Activated CD4-positive, alpha-beta memory T cell treated with anti-CD3 and anti-CD28 coated beads, Interleukin-2, amount 10 ng/mL, durations not matched to agents 7 days and 5 days (primary cell): ENCODE results near the gene MSL1. TPM values are rescaled to one million over a fixed set of nuclear protein-coding genes. Genes with fewer than 3 reads are reported as not detected.

Source experiments
- CTCF ChIA-PET: fragments of 350-600 bp; sonication (Branson Sonifier 250); formaldehyde crosslinking; loops from one replicate; lab custom pipeline; 2021; ENCODE audit warnings: antibody characterized with exemption, inconsistent platforms; lab: Charles Lee
- POLR2A ChIA-PET: fragments of 350-600 bp; sonication (Branson Sonifier 250); formaldehyde crosslinking; loops from one replicate; lab custom pipeline; 2021; ENCODE audit warnings: antibody characterized with exemption; lab: Charles Lee
- DNase-seq: peaks from one replicate; pipeline ENCODE4 v3.0.0-alpha.2; 2020
- H3K27ac Mint-ChIP-seq: one replicate; pipeline ENCODE4 v1.8.0; 2021; ENCODE audit warnings: mild to moderate bottlenecking, mixed read lengths
- H3K27me3 Mint-ChIP-seq: one replicate; pipeline ENCODE4 v1.8.0; 2021; ENCODE audit warnings: mixed read lengths
- H3K36me3 Mint-ChIP-seq: one replicate; pipeline ENCODE4 v1.8.0; 2021; ENCODE audit warnings: low read depth, mixed read lengths
- H3K4me1 Mint-ChIP-seq: one replicate; pipeline ENCODE4 v1.8.0; 2021; ENCODE audit warnings: mixed read lengths
- H3K4me3 Mint-ChIP-seq: one replicate; pipeline ENCODE4 v1.8.0; 2021; ENCODE audit warnings: mild to moderate bottlenecking, mixed read lengths
- H3K9me3 Mint-ChIP-seq: one replicate; pipeline ENCODE4 v1.8.0; 2021; ENCODE audit warnings: mixed read lengths
- total RNA-seq, 2 experiments: library from RNA; stranded (reverse); gene quantifications; one replicate each; pipeline ENCODE4 v1.2.3, GENCODE V29; 2021

MSL1 gene
- total RNA-seq, 2 experiments from 2014 or later = 102 to 103 TPM

DNA sequence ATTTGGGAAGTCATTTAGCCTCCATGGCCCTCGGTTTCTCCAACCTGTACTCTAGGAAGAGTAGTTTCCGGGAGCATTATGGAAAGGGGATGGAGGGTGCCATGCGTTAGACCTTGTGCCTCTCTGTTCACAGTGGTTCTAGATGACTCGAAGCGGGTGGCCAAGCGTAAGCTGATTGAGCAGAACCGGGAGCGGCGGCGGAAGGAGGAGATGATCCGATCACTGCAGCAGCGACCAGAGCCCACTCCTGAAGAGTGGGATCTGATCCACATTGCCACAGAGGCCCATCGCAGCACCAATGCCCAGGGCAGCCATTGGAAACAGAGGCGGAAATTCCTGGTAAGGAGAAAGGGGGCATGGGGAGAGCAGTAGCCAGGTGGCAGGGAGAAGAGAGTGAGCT is 37.3 kb upstream of the MSL1 start:
- CTCF ChIA-PET = interaction anchor here (1.0 to 2.8 kb wide), 4 partner anchors 9 to 104 kb away, joined by 3 to 31 read pairs (median 3); partner anchors contain the start of gene MED24

GRCh38 chr17:40086150-40087044 is 35.4 kb upstream of the MSL1 start:
- CTCF ChIA-PET = interaction anchor here (0.7 to 2.8 kb wide), 28 partner anchors 8 to 99 kb away, joined by 3 to 31 read pairs (median 6); partner anchors contain the start of genes CASC3, MED24 and THRA
- peak; percentile 54 for DNase-seq
- Mint-ChIP-seq H3K4me3 (no peak overlapping the region), H3K27ac (no peak overlapping the region), H3K36me3 (no peaks in the 10 kb centered on the region), H3K4me1 (no peaks in the 10 kb centered on the region), H3K27me3 (no peaks in the 10 kb centered on the region), H3K9me3 (no peaks in the 10 kb centered on the region)
- POLR2A ChIA-PET = interaction anchor here (1.3 kb wide), 2 partner anchors 9 to 60 kb away, joined by 3 to 4 read pairs; no protein-coding TSS in a partner anchor

More for the DNA sequence above, 37.3 kb upstream of the MSL1 start:
- no peak overlapping the region for H3K27ac Mint-ChIP-seq
- H3K4me1 Mint-ChIP-seq = no peaks in the 10 kb centered on the region
- no peaks in the 10 kb centered on the region for H3K27me3 Mint-ChIP-seq
- no peak for DNase-seq
- H3K36me3 Mint-ChIP-seq = no peaks in the 10 kb centered on the region
- no peaks in the 10 kb centered on the region for H3K9me3 Mint-ChIP-seq
- POLR2A ChIA-PET = interaction anchor here (1.3 kb wide), 1 partner anchor 30 kb away, joined by 3 read pairs; the partner anchor contains the start of gene MED24
- no peak overlapping the region for H3K4me3 Mint-ChIP-seq

- no peak for DNase-seq
- Mint-ChIP-seq H3K36me3 (no peaks in the 10 kb centered on the region), H3K9me3 (no peaks in the 10 kb centered on the region), H3K4me1 (no peaks in the 10 kb centered on the region), H3K27ac (no peak overlapping the region), H3K27me3 (no peaks in the 10 kb centered on the region), H3K4me3 (no peak overlapping the region)
- ChIA-PET CTCF (interaction anchor here (1.0 to 2.8 kb wide), 15 partner anchors 9 to 81 kb away, joined by 3 to 31 read pairs (median 8); partner anchors contain the start of gene CASC3), POLR2A (interaction anchor here (1.0 kb wide), 1 partner anchor 8 kb away, joined by 3 read pairs; no protein-coding TSS in a partner anchor)
These were observed 34.5 kb upstream of the MSL1 start for GRCh38 chr17:40087049-40087794.

DNA sequence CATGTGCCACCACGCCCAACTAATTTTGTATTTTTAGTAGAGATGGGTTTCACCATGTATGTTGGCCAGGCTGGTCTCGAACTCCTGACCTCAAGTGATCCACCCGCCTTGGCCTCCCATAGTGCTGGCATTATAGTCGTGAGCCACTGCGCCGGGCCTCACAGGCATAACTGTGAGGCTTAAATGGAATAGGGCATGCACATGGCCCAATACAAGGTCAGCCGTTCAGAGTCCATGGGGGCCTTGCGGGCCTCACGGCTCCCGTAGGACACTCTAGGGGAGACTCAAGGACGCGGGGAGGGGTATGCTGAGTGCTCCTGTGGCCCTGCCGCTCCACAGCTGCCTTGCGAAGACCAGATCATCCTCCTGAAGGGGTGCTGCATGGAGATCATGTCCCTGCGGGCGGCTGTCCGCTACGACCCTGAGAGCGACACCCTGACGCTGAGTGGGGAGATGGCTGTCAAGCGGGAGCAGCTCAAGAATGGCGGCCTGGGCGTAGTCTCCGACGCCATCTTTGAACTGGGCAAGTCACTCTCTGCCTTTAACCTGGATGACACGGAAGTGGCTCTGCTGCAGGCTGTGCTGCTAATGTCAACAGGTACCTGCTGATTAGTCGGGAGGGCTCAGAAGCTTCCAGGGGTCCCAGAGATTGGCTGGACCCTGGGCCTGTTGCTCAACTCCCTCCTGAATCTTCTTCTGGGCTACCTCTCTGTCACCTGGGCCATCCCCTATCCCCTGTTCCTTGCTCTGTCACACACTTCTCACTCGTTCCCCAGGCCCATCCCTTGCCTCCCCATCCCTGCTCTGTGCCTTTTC is 33.7 kb upstream of the MSL1 start:
- no peak overlapping the region for H3K27ac Mint-ChIP-seq

GRCh38 chr17:40089077-40089895 is 32.5 kb upstream of the MSL1 start:
- DNase-seq = no peak
- H3K27me3 Mint-ChIP-seq = no peaks in the 10 kb centered on the region
- H3K9me3 Mint-ChIP-seq = no peaks in the 10 kb centered on the region
- H3K4me3 Mint-ChIP-seq = no peak overlapping the region
- H3K27ac Mint-ChIP-seq = no peak overlapping the region
- peaks cover 10% of the 10 kb centered on the region for H3K4me1 Mint-ChIP-seq
- POLR2A ChIA-PET = interaction anchor here (0.5 to 1.6 kb wide), 2 partner anchors 11 to 125 kb away, joined by 4 read pairs; partner anchors contain the start of gene NR1D1
- peaks cover 10% of the 10 kb centered on the region for H3K36me3 Mint-ChIP-seq
- CTCF ChIA-PET = interaction anchor here (0.6 to 1.0 kb wide), 2 partner anchors 14 to 1351 kb away, joined by 3 to 5 read pairs; no protein-coding TSS in a partner anchor

More for the DNA sequence above, 33.7 kb upstream of the MSL1 start:
- H3K36me3 Mint-ChIP-seq = no peaks in the 10 kb centered on the region
- no peak for DNase-seq
- no peak overlapping the region for H3K4me3 Mint-ChIP-seq
- no peaks in the 10 kb centered on the region for H3K4me1 Mint-ChIP-seq
- H3K27me3 Mint-ChIP-seq = no peaks in the 10 kb centered on the region
- ChIA-PET CTCF (interaction anchor here (0.9 kb wide), 1 partner anchor 12 kb away, joined by 3 read pairs; no protein-coding TSS in a partner anchor), POLR2A (interaction anchor here (1.0 kb wide), 1 partner anchor 7 kb away, joined by 3 read pairs; no protein-coding TSS in a partner anchor)
- H3K9me3 Mint-ChIP-seq = no peaks in the 10 kb centered on the region

- Mint-ChIP-seq H3K9me3 (no peaks in the 10 kb centered on the region), H3K4me3 (no peak overlapping the region), H3K27ac (no peak overlapping the region), H3K36me3 (peaks cover 20% of the 10 kb centered on the region), H3K4me1 (peaks cover 20% of the 10 kb centered on the region), H3K27me3 (no peaks in the 10 kb centered on the region)
- POLR2A ChIA-PET = interaction anchor here (1.0 to 1.6 kb wide), 2 partner anchors 10 to 15 kb away, joined by 3 to 4 read pairs; partner anchors contain the start of gene NR1D1
- DNase-seq = no peak
- CTCF ChIA-PET = interaction anchor here (0.8 to 1.6 kb wide), 3 partner anchors 9 to 15 kb away, joined by 3 to 5 read pairs (median 4); no protein-coding TSS in a partner anchor
These were observed 31.3 kb upstream of the MSL1 start for GRCh38 chr17:40090237-40091119.

DNA sequence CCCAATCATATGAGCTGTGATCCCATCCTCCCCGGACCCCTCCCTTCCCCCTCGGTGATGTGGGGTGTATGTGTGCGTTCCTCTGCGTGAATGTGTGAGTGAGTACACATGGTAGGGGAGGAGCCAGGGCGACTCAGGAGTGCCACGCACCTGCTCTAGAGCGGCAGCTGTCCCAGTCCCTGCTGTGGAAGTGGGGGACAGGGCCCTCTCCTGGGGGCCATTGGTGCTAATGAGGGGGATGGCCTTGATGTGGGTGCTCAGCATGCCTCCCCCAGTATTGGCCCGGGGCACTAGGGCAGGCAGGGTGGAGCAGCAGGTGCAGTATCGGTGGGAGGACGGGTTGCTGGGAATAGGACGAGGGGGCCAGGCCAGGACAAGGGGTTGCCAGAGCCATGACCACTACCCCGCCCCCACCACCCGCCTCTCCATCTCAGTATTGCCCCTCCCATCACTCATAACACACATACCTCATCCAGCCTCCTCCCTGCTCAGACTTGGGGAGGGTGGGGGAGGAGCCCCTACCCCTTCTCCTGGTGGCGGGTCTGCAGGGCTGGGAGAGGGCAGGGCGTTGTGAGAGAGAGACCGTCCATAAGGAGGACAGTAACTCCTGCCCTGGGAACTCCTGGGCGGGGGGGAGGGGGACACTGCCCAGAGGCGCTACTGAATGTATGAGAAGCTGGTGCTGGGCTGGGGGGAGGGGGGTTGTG is 29.9 kb upstream of the MSL1 start:
- H3K9me3 Mint-ChIP-seq = no peaks in the 10 kb centered on the region
- peaks cover 31% of the 10 kb centered on the region for H3K36me3 Mint-ChIP-seq
- DNase-seq = no peak
- H3K27me3 Mint-ChIP-seq = no peaks in the 10 kb centered on the region
- H3K27ac Mint-ChIP-seq = no peak overlapping the region
- ChIA-PET POLR2A (no interaction called here), CTCF (interaction anchor here (1.6 kb wide), 1 partner anchor 17 kb away, joined by 4 read pairs; no protein-coding TSS in a partner anchor)
- peaks cover 34% of the 10 kb centered on the region for H3K4me1 Mint-ChIP-seq
- no peak overlapping the region for H3K4me3 Mint-ChIP-seq

DNA sequence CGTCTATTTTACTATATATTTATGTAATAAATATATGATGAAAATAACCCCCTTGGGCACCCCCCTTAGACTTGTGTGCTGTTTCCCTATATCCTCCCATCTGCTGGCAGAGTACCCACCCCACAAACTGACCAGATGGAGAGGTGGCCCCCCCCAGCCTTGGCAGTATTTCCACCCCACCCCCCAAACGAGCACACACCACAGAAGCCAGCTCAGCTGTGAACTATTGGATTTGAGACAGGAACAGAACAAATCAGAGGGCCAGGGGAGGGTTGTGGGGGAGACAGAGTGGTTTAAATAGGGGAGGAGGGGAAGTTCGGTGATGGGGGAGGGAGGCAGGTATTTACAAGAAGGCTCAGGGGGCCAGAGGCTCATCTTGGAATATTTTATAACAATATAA is 29.2 kb upstream of the MSL1 start:
- POLR2A ChIA-PET = interaction anchor here (1.0 to 1.1 kb wide), 2 partner anchors 17 to 19 kb away, joined by 3 to 5 read pairs; no protein-coding TSS in a partner anchor
- CTCF ChIA-PET = interaction anchor here (4.1 kb wide), 1 partner anchor 18 kb away, joined by 29 read pairs; no protein-coding TSS in a partner anchor

DNA sequence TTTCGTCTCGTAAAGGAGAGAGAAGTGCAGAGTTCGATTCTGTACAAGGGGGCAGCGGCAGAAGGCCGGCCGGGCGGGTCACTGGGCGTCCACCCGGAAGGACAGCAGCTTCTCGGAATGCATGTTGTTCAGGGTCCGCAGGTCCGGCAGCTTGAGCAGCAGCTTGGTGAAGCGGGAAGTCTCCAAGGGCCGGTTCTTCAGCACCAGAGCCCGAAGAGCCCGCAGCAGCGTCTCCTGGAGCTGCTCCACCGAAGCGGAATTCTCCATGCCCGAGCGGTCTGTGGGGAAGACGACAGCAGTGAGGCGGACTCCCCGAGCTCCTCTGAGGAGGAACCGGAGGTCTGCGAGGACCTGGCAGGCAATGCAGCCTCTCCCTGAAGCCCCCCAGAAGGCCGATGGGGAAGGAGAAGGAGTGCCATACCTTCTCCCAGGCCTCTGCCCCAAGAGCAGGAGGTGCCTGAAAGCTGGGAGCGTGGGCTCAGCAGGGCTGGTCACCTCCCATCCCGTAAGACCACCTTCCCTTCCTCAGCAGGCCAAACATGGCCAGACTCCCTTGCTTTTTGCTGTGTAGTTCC is 28.7 kb upstream of the MSL1 start:
- peak overlapping the region; percentile 23 for H3K27ac Mint-ChIP-seq
- ChIA-PET POLR2A (interaction anchor here (0.6 to 1.7 kb wide), 6 partner anchors 17 to 166 kb away, joined by 3 to 5 read pairs (median 4); partner anchors contain the start of genes CASC3 and MED24), CTCF (interaction anchor here (0.7 to 4.1 kb wide), 2 partner anchors 18 to 20 kb away, joined by 3 to 29 read pairs; no protein-coding TSS in a partner anchor)
- H3K27me3 Mint-ChIP-seq = no peaks in the 10 kb centered on the region
- H3K4me3 Mint-ChIP-seq = no peak overlapping the region
- peaks cover 39% of the 10 kb centered on the region for H3K36me3 Mint-ChIP-seq
- no peaks in the 10 kb centered on the region for H3K9me3 Mint-ChIP-seq
- no peak for DNase-seq
- H3K4me1 Mint-ChIP-seq = peaks cover 46% of the 10 kb centered on the region

More for the DNA sequence above, 29.2 kb upstream of the MSL1 start:
- Mint-ChIP-seq H3K9me3 (no peaks in the 10 kb centered on the region), H3K27ac (no peak overlapping the region), H3K4me1 (peaks cover 41% of the 10 kb centered on the region), H3K27me3 (no peaks in the 10 kb centered on the region), H3K36me3 (peaks cover 34% of the 10 kb centered on the region), H3K4me3 (no peak overlapping the region)
- DNase-seq = no peak
